Hepatocyte (in vitro differentiated cells): ENCODE measurements around the gene DOK6. TPM values are rescaled to one million over a fixed set of nuclear protein-coding genes. Genes with fewer than 3 reads are reported as not detected.

Source experiments
- DNase-seq: peaks from one replicate; pipeline ENCODE4 v3.0.0-alpha.2; 2016; ENCODE audit warnings: low spot score
- H2AFZ ChIP-seq: fragments of 200-600 bp; sonication (generic); 2 replicates; pipeline ENCODE4 v1.6.0; 2016; ENCODE audit warnings: antibody characterized with exemption, mild to moderate bottlenecking
- H3K27ac ChIP-seq: fragments of 200-600 bp; sonication (generic); 2 replicates; pipeline ENCODE4 v1.5.1; 2016; ENCODE audit warnings: mild to moderate bottlenecking
- H3K27me3 ChIP-seq: fragments of 200-600 bp; sonication (generic); 2 replicates; pipeline ENCODE4 v1.6.1; 2016
- H3K36me3 ChIP-seq: fragments of 200-600 bp; sonication (generic); replicated peaks from 2 replicates; pipeline ENCODE4 v1.5.1; 2016; ENCODE audit warnings: low read depth; ENCODE audit not compliant: insufficient read depth
- H3K4me1 ChIP-seq: fragments of 200-600 bp; sonication (generic); 2 replicates; pipeline ENCODE4 v1.5.1; 2016; ENCODE audit warnings: mild to moderate bottlenecking, moderate library complexity; ENCODE audit not compliant: insufficient read depth
- H3K4me2 ChIP-seq: fragments of 200-600 bp; sonication (generic); 2 replicates; pipeline ENCODE4 v1.6.0; 2016
- H3K4me3 ChIP-seq: fragments of 200-600 bp; sonication (generic); 2 replicates; pipeline ENCODE4 v1.5.1; 2016; ENCODE audit warnings: mild to moderate bottlenecking
- H3K79me2 ChIP-seq: fragments of 200-600 bp; sonication (generic); 2 replicates; pipeline ENCODE4 v1.6.0; 2017; ENCODE audit warnings: mild to moderate bottlenecking
- H3K9me2 ChIP-seq: fragments of 200-600 bp; sonication (generic); replicated peaks from 2 replicates; pipeline ENCODE4 v1.6.0; 2017; ENCODE audit warnings: mild to moderate bottlenecking; ENCODE audit not compliant: insufficient read depth
- H3K9me3 ChIP-seq: fragments of 200-600 bp; sonication (generic); 2 replicates; pipeline ENCODE4 v1.5.1; 2016; ENCODE audit warnings: low read depth, mild to moderate bottlenecking
- H4K20me1 ChIP-seq: fragments of 200-600 bp; sonication (generic); 2 replicates; pipeline ENCODE4 v1.6.0; 2016; ENCODE audit warnings: mild to moderate bottlenecking; ENCODE audit not compliant: insufficient read depth, poor library complexity, severe bottlenecking
- CTCF ChIP-seq: fragments of 200-600 bp; sonication (generic); IDR thresholded peaks from 2 replicates; pipeline ENCODE4 v1.5.1; 2016; ENCODE audit warnings: antibody characterized with exemption, mild to moderate bottlenecking; ENCODE audit not compliant: poor library complexity
- EZH2 ChIP-seq: fragments of 200-600 bp; sonication (generic); IDR thresholded peaks from 2 replicates; pipeline ENCODE4 v1.6.1; 2016; ENCODE audit warnings: antibody characterized with exemption, mild to moderate bottlenecking, borderline replicate concordance
- EZH2phosphoT487 ChIP-seq: fragments of 200-600 bp; sonication (generic); IDR thresholded peaks from one replicate; pipeline ENCODE4 v1.6.1; 2018; ENCODE audit warnings: antibody characterized with exemption, mild to moderate bottlenecking, low read depth, moderate library complexity; ENCODE audit not compliant: unreplicated experiment, severe bottlenecking
- WGBS: methylation state at CpG from one replicate; pipeline ENCODE4 v1.1.6; 2016; ENCODE audit warnings: low lambda C conversion rate; ENCODE audit errors: missing lambda C conversion rate; 5-methylcytosine and 5-hydroxymethylcytosine counted together
- polyA plus RNA-seq: library from polyadenylated mRNA; unstranded; fragments of >200 nt; fragmentation: Nextera tagmentation; extraction: Ambion mirVana; gene quantifications from 2 replicates; pipeline ENCODE4 v1.2.1, GENCODE V29; 2016
- total RNA-seq: library from RNA; depleted of rRNA; stranded (reverse); fragments of >200 nt; gene quantifications from 2 replicates; pipeline ENCODE4 v1.2.3, GENCODE V29; 2014

Gene DOK6
- total and polyA plus RNA-seq, 2 experiments from 2014 or later, result 2.6 to 4.0 TPM

DNA sequence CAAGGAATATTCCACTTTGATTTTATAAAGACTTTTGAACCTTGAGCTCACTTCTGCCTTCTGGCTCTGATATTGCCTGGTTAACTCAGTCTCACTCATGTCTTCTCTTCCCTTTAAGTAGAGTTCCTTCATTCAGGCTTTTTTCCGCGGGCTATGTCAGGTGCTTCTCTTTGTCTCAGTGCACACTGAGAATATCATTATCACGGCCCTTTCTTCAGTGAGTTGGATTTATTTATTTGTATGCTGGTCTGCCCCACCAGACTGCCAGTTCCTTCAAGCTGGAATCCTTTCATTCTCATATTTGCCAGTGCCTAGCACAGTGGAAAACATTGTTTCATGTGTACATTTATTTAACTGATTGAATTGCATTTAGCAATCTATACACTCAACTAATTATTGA is 136.5 kb downstream of the DOK6 start:
- no peaks in the 10 kb centered on the region for H3K27me3 ChIP-seq
- H3K4me3 ChIP-seq, result no peak overlapping the region
- WGBS, result 91% methylated on average over 3 of the region's 3 CpGs
- no peaks in the 10 kb centered on the region for H3K36me3 ChIP-seq
- no peaks in the 10 kb centered on the region for H3K4me1 ChIP-seq
- no peaks in the 10 kb centered on the region for H3K9me2 ChIP-seq
- TF ChIP-seq EZH2phosphoT487 (no peak), CTCF (no peak), EZH2 (no peak)
- H3K79me2 ChIP-seq, result no peaks in the 10 kb centered on the region
- no peak overlapping the region for H3K27ac ChIP-seq
- H2AFZ ChIP-seq, result no peak overlapping the region
- H4K20me1 ChIP-seq, result no peaks in the 10 kb centered on the region
- no peaks in the 10 kb centered on the region for H3K9me3 ChIP-seq
- no peak overlapping the region for H3K4me2 ChIP-seq
- DNase-seq, result no peak

DNA sequence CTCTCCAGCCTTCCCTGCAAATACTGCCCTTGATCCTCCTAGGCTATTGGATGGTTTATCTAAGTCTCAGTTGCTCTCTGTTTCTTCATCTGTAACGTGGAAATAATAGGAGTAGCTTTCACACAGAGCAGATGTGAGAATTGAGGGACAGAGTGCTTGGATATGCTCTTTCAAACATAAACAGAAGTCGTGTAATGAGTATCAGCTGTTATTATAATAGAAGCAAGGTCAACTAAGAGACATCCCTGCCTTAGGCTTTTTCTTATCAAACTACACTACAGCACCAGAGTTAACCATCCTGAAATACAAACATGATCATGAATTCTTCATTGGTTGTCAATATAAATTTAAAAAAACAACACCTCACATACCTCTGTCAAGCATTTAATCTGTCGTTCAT is 138.2 kb downstream of the DOK6 start:
- no peaks in the 10 kb centered on the region for H3K36me3 ChIP-seq
- no peaks in the 10 kb centered on the region for H3K27me3 ChIP-seq
- TF ChIP-seq EZH2phosphoT487, result no peak
- TF ChIP-seq CTCF, result no peak
- TF ChIP-seq EZH2, result no peak
- WGBS, result 56% methylated on average over 3 of the region's 3 CpGs
- no peaks in the 10 kb centered on the region for H3K9me2 ChIP-seq
- no peak for DNase-seq
- H2AFZ ChIP-seq, result no peak overlapping the region
- no peaks in the 10 kb centered on the region for H3K4me1 ChIP-seq
- no peaks in the 10 kb centered on the region for H3K9me3 ChIP-seq
- H4K20me1 ChIP-seq, result no peaks in the 10 kb centered on the region
- H3K79me2 ChIP-seq, result no peaks in the 10 kb centered on the region
- H3K4me2 ChIP-seq, result no peak overlapping the region
- H3K4me3 ChIP-seq, result no peak overlapping the region
- H3K27ac ChIP-seq, result no peak overlapping the region

GRCh38 chr18:69539404-69539803 is 138.7 kb downstream of the DOK6 start:
- H3K4me3 ChIP-seq, result no peak overlapping the region
- no peaks in the 10 kb centered on the region for H4K20me1 ChIP-seq
- no peaks in the 10 kb centered on the region for H3K27me3 ChIP-seq
- DNase-seq, result no peak
- H3K9me2 ChIP-seq, result no peaks in the 10 kb centered on the region
- H3K27ac ChIP-seq, result no peak overlapping the region
- TF ChIP-seq EZH2 (no peak), EZH2phosphoT487 (no peak), CTCF (no peak)
- H3K9me3 ChIP-seq, result no peaks in the 10 kb centered on the region
- 90% methylated on average over 2 of the region's 2 CpGs for WGBS
- no peak overlapping the region for H3K4me2 ChIP-seq
- H2AFZ ChIP-seq, result no peak overlapping the region
- H3K4me1 ChIP-seq, result no peaks in the 10 kb centered on the region
- H3K79me2 ChIP-seq, result no peaks in the 10 kb centered on the region
- H3K36me3 ChIP-seq, result no peaks in the 10 kb centered on the region

- Histone ChIP-seq H3K9me3 (no peaks in the 10 kb centered on the region), H2AFZ (no peak overlapping the region), H3K4me2 (no peak overlapping the region), H3K9me2 (no peaks in the 10 kb centered on the region), H3K36me3 (no peaks in the 10 kb centered on the region), H3K27me3 (no peaks in the 10 kb centered on the region), H3K4me1 (no peaks in the 10 kb centered on the region), H4K20me1 (no peaks in the 10 kb centered on the region), H3K4me3 (no peak overlapping the region), H3K79me2 (no peaks in the 10 kb centered on the region), H3K27ac (no peak overlapping the region)
- no peak for TF ChIP-seq CTCF
- no peak for TF ChIP-seq EZH2phosphoT487
- no peak for TF ChIP-seq EZH2
- no peak for DNase-seq
- 55% methylated on average over 3 of the region's 3 CpGs for WGBS
These were observed 155.5 kb downstream of the DOK6 start for GRCh38 chr18:69556228-69556627.
